NB4 (cell line): Measurements from ENCODE around the gene APCDD1.

Experiments used
- POLR2A ChIP-seq: IDR thresholded peaks from 2 replicates; pipeline ENCODE4 v1.6.1; 2011; ENCODE audit warnings: mild to moderate bottlenecking; ENCODE audit not compliant: insufficient read length; ENCODE audit errors: extremely low read depth
- TF ChIP-seq, protein P1 (sequence below): IDR thresholded peaks from one replicate; pipeline ENCODE4 v1.5.1; 2012; ENCODE audit warnings: low read depth, low read length
- TF ChIP-seq, protein P2 (sequence below): IDR thresholded peaks from 2 replicates; pipeline ENCODE4 v1.6.1; 2011; ENCODE audit warnings: low read depth, low read length

DNA sequence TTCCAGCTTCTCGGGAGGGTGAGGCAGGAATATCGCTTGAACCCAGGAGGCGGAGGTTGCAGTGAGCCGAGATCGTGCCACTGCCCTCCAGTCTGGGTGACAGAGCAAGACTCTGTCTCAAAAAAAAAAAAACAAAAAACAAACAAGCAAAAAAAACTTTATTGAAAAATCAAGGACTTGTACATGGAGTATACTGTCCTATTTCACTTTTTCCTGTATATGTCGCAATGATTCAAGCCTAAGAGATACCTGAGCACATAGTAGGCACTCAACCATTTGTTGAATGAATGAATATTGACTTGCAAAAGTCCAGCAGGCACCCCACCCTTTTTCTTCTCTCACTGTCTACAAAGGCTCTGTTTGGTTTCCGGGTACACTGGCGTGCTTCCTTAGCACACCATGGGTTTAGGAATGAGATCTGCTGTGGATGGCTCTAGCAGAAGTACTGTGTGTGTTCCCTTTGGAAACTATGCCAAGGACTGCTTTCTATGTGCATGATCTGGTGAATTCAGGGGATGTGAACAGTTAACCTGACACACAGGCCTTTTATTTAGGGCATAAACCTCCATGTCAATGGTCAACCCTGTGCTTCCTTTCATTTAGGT is 6.1 kb downstream of the APCDD1 start:
- TF ChIP-seq POLR2A, result no peak
- TF ChIP-seq, protein P1, sequence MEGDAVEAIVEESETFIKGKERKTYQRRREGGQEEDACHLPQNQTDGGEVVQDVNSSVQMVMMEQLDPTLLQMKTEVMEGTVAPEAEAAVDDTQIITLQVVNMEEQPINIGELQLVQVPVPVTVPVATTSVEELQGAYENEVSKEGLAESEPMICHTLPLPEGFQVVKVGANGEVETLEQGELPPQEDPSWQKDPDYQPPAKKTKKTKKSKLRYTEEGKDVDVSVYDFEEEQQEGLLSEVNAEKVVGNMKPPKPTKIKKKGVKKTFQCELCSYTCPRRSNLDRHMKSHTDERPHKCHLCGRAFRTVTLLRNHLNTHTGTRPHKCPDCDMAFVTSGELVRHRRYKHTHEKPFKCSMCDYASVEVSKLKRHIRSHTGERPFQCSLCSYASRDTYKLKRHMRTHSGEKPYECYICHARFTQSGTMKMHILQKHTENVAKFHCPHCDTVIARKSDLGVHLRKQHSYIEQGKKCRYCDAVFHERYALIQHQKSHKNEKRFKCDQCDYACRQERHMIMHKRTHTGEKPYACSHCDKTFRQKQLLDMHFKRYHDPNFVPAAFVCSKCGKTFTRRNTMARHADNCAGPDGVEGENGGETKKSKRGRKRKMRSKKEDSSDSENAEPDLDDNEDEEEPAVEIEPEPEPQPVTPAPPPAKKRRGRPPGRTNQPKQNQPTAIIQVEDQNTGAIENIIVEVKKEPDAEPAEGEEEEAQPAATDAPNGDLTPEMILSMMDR, result no peak
- TF ChIP-seq, protein P2, sequence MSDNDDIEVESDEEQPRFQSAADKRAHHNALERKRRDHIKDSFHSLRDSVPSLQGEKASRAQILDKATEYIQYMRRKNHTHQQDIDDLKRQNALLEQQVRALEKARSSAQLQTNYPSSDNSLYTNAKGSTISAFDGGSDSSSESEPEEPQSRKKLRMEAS, result no peak
